CD4-positive, alpha-beta T cell treated with Interleukin-6 at 100 ng/mL for 8 hours (primary cell): ENCODE results near the gene PRSS33.

Experiments used
- DNase-seq: peaks from one replicate; pipeline ENCODE4 v3.0.0-alpha.2; 2020; ENCODE audit warnings: mixed read lengths, low spot score

Gene PRSS33

GRCh38 chr16:2799205-2799858 is 12.0 kb upstream of the PRSS33 start:
- DNase-seq, result no peak

- DNase-seq, result no peak
Observed at GRCh38 chr16:2798723-2799204, 11.4 kb upstream of the PRSS33 start.

DNA sequence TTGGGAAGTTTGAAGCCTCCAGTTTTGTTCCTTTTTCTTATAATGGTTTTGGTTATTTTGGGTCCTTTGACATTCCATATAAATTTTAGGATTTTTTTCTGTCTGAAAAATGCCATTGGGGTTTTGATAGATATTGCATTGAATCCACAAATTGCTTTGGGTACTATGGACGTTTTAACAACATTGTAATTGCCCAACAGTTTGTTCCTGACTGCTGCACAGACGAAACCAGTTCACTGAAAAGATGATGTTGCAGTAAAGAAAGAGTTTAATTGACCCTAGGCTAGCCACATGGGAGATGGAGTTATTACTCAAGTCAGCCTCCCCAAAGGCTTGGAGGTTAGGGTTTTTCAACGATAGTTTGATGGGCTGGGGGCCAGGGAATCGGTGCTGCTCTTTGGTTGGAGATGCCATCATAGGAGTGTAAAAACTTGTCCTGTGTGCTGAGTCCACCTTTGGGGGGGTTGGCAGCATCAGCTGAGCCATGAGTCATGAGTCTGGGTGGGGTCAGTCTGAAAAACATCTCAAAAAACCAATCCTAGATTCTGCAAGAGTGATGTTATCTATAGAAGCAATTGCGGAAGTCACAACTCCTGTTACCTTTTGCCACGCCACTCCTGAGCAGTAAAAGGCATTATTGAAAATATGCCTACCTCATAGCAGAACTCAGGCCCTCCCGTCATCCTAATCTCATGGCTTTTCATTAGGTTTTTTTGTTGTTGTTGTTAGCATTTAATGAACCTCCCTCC is 8.2 kb upstream of the PRSS33 start:
- no peak for DNase-seq

DNA sequence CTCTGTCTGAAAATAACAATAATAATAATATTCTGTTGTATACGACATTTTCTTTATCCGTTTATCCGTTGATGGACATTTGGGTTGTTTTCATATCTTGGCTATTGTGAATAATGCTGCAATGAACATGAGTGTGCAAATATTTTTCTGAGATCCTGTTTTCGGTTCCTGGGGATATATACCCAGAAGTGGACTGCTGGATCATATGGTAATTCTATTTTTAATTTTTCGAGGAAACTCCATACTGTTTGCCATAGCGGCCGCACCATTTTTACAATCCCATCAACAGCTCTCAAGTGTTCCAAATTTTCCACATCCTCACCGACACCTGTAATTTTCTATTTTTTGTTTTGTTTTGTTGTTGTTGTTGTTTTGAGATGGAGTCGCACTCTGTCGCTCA is 5.6 kb upstream of the PRSS33 start:
- DNase-seq, result no peak

GRCh38 chr16:2791174-2791573 is 3.8 kb upstream of the PRSS33 start:
- DNase-seq, result no peak

DNA sequence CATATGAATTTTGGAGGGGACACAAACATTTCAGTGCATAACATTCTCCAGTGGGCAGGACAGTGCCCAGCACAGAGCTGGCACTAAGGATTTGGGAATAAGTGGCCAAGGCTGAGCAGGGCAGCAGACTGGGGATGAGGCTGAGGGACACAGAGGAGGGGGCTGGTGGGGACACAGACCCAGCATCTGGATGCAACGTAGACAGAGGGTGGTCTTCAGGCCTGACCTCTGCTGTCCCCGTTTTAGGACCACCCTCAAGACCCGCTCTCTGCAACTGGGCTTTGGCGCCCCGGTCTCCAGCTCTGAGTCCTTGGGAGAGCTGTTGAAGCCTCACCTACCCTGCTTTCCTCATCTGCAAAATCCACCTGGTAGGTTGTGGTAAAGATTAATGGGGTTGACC is 3.3 kb upstream of the PRSS33 start:
- DNase-seq, result no peak

- no peak for DNase-seq
Observed at GRCh38 chr16:2787961-2788360, 601 bp upstream of the PRSS33 start.

- no peak for DNase-seq
Observed at GRCh38 chr16:2786826-2787151, 571 bp downstream of the PRSS33 start.

GRCh38 chr16:2786061-2786825 is 1.1 kb downstream of the PRSS33 start:
- no peak for DNase-seq

DNA sequence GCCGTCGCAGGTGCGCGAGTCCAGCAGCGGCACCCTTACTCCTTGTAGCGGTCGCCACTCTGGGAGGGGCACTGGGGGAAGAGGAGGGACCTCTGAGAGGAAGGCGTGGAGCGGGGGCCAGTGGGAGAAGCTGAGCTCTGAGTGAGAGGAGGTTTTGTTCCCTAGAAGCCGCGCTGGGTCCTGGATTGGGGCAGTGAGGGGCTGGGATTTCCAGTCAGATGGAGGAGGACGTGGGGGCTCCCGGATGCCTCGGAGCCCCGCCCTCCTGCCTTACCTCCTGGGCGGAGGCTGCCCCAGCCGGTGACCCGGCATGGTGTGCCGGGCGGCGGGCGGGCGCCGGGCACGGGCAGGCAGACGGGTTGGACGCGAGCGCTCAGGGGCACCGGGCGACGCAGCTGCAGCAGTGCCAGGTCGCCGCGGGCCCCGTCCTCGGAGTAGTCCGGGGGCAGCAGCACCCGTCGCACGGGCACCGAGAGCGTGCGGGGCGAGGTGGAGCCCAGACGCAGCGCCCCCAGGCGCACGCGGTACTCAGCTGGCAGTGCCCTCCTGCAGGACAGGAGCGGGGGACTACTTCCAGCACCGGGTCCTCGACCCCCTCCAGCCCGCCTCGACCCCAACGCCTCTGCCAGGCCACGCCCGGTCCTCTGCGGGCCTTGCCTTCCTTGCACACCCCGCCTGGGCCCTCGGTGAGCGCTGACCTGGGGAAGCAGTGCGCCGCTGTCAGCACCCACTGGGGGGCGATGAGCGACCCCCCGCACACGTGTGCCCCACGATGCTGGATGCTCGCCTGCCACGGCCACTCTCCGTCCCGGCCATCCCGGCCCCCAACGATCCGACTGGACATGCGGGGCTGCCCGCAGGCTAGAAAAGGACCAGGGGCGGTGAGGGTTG is 2.0 kb downstream of the PRSS33 start:
- peak; percentile 17 for DNase-seq

DNA sequence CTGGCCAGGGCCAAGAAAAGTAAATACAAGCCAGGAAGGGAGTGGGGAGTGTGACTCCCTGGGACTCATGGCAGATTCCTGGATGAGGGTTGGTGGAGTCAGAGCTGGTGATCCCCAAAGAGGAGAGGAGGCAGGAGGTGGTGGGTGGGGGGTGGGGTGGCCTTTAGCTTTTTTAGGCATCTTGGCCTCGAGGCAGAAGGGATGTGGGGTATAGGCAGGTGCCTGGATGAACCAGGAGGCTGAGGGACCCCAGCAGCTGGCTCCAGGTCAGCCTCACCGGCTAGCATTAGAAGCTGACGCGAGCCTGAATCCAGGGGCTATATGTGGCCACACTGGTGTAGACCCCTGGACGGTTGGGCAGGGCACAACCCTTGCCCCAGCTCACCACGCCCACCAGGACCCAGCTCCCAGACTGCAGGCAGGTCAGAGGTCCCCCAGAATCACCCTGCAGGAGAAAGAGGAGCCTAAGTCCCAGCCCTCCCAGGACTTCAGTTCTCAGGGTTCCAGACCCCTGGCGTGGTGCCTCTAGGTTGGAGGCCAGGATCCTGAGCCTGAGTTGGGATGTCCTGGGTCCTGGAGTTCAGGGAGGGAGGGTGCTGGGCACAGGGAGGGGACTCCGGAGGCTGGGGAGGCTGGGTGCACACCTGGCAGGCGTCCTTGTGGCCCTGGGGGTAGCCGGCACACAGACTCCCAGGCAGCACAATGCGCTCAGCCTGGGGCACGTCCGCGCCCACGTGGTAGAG is 2.8 kb downstream of the PRSS33 start:
- no peak for DNase-seq

DNA sequence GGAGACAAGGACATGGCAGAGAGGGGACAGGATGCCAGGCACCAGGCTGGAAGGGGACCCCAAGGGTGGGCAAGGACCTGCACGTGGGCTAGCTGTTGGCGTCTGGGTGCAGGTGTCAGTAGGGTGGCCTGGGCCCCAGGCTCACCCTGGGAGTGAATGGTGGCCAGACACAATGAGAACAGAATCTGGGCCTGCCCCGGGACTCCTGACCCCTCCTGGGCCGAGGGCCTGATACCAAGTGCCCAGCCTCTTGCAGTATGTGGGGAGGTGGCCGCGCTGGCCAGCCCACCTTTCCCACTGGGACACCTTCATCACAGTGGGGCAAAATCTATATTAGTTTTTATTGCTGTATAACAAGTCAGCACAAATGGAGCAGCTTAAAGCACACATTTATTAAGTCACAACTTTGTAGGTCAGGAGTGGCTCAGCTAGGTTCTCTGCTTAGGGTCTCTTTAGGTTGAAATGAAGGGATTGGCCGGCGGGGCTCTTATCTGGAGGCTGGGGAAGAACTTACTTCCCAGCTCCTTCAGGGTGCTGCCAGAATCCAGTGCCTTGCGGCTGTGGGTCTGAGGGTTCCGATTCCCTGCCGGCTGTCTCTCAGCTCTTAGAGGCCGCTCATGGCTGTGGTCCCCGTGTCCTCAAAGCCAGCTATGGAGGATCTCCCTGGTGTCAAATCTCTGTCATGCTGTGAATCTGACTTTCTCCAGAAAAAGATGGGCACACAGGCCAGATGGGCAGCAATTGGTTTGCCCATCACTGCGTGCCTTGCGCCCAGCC is 3.6 kb downstream of the PRSS33 start:
- DNase-seq, result no peak

GRCh38 chr16:2782583-2783351 is 4.6 kb downstream of the PRSS33 start:
- DNase-seq, result no peak

DNA sequence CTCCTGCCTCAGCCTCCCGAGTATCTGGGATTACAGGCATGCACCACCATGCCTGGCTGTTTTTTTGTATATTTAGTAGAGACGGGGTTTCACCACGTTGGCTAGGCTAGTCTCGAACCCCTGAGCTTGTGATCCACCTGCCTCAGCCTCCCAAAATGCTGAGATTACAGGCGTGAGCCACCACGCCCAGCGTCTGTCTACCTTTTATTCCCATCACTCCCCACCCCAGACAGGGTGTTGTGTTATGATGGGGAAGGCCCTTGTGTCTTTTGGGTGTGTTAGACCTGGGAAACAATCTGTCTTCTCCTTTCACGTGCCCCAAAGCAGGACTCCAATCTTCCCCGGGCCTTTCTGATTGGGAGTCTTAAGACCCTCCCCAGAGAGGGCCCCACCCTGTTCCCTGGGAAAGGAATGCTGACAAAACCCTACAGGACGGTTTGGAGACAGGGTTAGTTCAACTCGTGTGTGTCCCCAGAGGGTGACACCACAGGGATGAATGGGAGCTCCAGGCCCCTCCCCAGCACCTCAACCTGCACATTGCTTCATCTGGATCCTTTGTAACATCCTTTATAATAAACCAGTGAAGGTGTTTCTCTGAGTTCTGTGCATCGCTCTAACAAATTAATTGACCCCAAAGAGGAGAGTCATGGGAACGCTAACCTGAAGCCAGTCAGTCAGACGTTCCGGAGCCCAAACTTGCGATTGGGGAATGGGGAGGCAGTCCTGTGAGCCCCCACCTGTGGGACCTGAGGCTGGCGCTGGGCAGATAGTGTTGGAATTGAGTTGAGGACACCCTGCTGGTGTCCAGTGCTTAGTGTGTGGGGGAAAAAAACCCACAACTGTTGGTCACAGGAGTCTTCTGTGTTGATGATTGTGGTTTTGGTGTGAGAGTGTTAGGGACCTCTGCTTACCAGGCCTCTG is 7.1 kb downstream of the PRSS33 start:
- DNase-seq, result no peak

DNA sequence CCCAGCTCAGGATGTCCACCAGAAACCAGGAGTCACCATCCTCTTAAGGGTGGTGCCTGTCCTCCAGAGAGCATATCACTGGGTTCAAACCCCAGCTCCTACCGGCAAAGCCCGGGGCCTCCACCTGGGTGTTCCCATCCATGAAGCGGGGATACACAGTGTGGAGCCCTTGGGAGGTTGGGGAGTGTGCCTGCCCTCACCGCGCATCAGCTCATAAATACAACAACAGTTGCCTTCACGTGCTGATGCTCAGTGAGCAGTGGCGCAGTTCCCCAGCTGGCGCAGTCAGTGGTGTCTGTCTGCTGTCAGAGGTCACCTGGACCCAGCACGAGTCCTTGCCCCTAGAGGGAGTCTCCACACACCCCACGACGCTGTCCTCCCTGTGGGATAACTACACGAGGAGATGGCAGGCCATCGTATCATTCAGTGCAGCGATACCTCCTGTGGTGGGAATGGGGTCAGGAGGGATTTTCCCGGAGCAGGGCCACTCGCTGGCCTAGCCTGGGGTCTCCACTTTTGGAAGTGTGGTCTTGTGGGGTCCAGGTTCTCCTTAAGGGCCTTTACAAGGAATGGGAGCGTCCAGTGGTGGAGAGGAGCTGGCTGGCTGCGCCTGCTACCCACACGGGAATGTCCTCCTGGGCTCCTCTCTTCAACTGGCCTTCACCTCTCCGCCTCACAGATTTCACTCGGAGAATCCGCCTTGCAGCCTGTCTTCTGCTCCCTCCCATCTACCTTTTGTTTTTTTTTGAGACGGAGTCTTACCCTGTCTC is 8.0 kb downstream of the PRSS33 start:
- DNase-seq, result no peak

DNA sequence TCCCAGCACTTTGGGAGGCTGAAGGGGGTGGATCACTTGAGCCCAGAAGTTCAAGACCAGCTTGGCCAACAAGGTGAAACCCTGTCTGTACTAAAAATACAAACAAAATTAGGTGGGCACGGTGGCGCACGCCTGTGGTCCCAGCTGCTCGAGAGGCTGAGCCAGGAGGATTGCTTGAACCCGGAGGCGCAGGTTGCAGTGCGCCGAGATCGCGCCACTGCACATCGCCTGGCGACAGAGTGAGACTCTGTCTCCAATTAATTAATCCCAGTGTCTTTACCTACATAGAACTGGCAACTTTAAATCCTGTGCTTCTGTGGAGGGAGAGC is 8.8 kb downstream of the PRSS33 start:
- no peak for DNase-seq

- peak; percentile 33 for DNase-seq
Observed at GRCh38 chr16:2777903-2778629, 9.3 kb downstream of the PRSS33 start.
